HepG2 (cell line): Measurements from ENCODE around the gene EHD1. TPM values are rescaled to one million over a fixed set of nuclear protein-coding genes. Genes with fewer than 3 reads are reported as not detected.
A peak's percentile ranks its signal among the peaks of the same experiment; 100 is the strongest.

Experiments used
- ARNT2 ChIP-seq: sonication (generic); formaldehyde crosslinking; IDR thresholded peaks from 2 replicates; pipeline ENCODE4 v1.8.0; 2022; ENCODE audit warnings: mild to moderate bottlenecking, low read depth, missing genetic modification reagents, moderate library complexity
- CREM ChIP-seq, 2 experiments: sonication (generic) in 1 of 2; formaldehyde crosslinking in 1 of 2; IDR thresholded peaks; 2 replicates each; pipeline versions ENCODE4 v1.4.0 to v1.6.1; 2016 to 2020; ENCODE audit warnings: antibody characterized with exemption in 1 of 2, mild to moderate bottlenecking in 1 of 2, missing genetic modification reagents in 1 of 2
- EHMT2 ChIP-seq: fragments of 200-600 bp; sonication (generic); IDR thresholded peaks from 2 replicates; pipeline ENCODE4 v1.7.0; 2017; ENCODE audit warnings: antibody characterized with exemption, low read depth, low read length, borderline replicate concordance
- GLI4 ChIP-seq: sonication (generic); formaldehyde crosslinking; IDR thresholded peaks from 2 replicates; pipeline ENCODE4 v1.5.1; 2020; ENCODE audit warnings: missing genetic modification reagents, mild to moderate bottlenecking, moderate library complexity, borderline replicate concordance
- HES4 ChIP-seq: sonication (generic); formaldehyde crosslinking; IDR thresholded peaks from 2 replicates; pipeline ENCODE4 v1.9.0; 2021; ENCODE audit warnings: mild to moderate bottlenecking, missing genetic modification reagents, borderline replicate concordance
- HOXA9 ChIP-seq: sonication (generic); formaldehyde crosslinking; IDR thresholded peaks from 2 replicates; pipeline ENCODE4 v1.8.1; 2022; ENCODE audit warnings: missing genetic modification reagents, mild to moderate bottlenecking, moderate library complexity, borderline replicate concordance
- IKZF5 ChIP-seq: IDR thresholded peaks from 2 replicates; pipeline ENCODE4 v1.6.1; 2018; ENCODE audit warnings: missing genetic modification reagents, mild to moderate bottlenecking, missing compliant biosample characterization
- KDM2A ChIP-seq: sonication (generic); formaldehyde crosslinking; IDR thresholded peaks from 2 replicates; pipeline ENCODE4 v1.4.0; 2020; ENCODE audit warnings: low read depth, missing genetic modification reagents, borderline replicate concordance
- MBD4 ChIP-seq: IDR thresholded peaks from 2 replicates; pipeline ENCODE4 v1.6.1; 2012; ENCODE audit warnings: low read length, inconsistent platforms, borderline replicate concordance
- MTA3 ChIP-seq: sonication (generic); formaldehyde crosslinking; IDR thresholded peaks from 2 replicates; pipeline ENCODE4 v1.4.0; 2020; ENCODE audit warnings: missing genetic modification reagents
- NFYC ChIP-seq: IDR thresholded peaks from 2 replicates; pipeline ENCODE4 v1.6.1; 2016; ENCODE audit warnings: missing genetic modification reagents, missing compliant biosample characterization
- PBX3 ChIP-seq: sonication (generic); formaldehyde crosslinking; IDR thresholded peaks from 2 replicates; pipeline ENCODE4 v1.8.1; 2023; ENCODE audit warnings: missing genetic modification reagents, inconsistent platforms, borderline replicate concordance
- RARA ChIP-seq: IDR thresholded peaks from 2 replicates; pipeline ENCODE4 v1.6.1; 2016; ENCODE audit warnings: missing genetic modification reagents, missing compliant biosample characterization
- RFX1 ChIP-seq: fragments of 450-650 bp; IDR thresholded peaks from 2 replicates; pipeline ENCODE4 v1.6.1; 2017
- SCMH1 ChIP-seq: sonication (generic); formaldehyde crosslinking; IDR thresholded peaks from 2 replicates; pipeline ENCODE4 v1.9.0; 2021; ENCODE audit warnings: missing genetic modification reagents, mild to moderate bottlenecking, borderline replicate concordance
- SNRNP70 ChIP-seq: fragments of 200-400 bp; formaldehyde crosslinking; IDR thresholded peaks from 2 replicates; pipeline ENCODE4 v1.6.1; 2017; ENCODE audit warnings: mild to moderate bottlenecking, low read depth, low read length, moderate library complexity
- SOX13 ChIP-seq, 3 experiments: fragments of 450-650 bp in 1 of 3; sonication (generic) in 1 of 3; formaldehyde crosslinking in 1 of 3; IDR thresholded peaks in 2 of 3; conservative IDR thresholded peaks in 1 of 3; 2 replicates each; pipeline versions ENCODE4 v1.5.0 to v1.6.1; 2016 to 2020; ENCODE audit warnings: antibody characterized with exemption in 1 of 3, mild to moderate bottlenecking in 1 of 3, missing compliant biosample characterization in 1 of 3, missing genetic modification reagents in 1 of 3, moderate library complexity in 1 of 3
- SPEN ChIP-seq: sonication (generic); formaldehyde crosslinking; IDR thresholded peaks from 2 replicates; pipeline ENCODE4 v1.5.1; 2020; ENCODE audit warnings: low read depth, mild to moderate bottlenecking, missing genetic modification reagents
- SRY ChIP-seq: sonication (generic); formaldehyde crosslinking; IDR thresholded peaks from 2 replicates; pipeline ENCODE4 v1.8.0; 2022; ENCODE audit warnings: mild to moderate bottlenecking, missing genetic modification reagents
- TBX3 ChIP-seq: fragments of 450-650 bp; IDR thresholded peaks from 2 replicates; pipeline ENCODE4 v1.6.1; 2017; ENCODE audit warnings: antibody characterized with exemption, mild to moderate bottlenecking, inconsistent platforms, borderline replicate concordance
- TIGD3 ChIP-seq: sonication (generic); formaldehyde crosslinking; IDR thresholded peaks from 2 replicates; pipeline ENCODE4 v1.5.1; 2020; ENCODE audit warnings: mild to moderate bottlenecking, missing genetic modification reagents, borderline replicate concordance
- ZBTB3 ChIP-seq: sonication (generic); formaldehyde crosslinking; IDR thresholded peaks from 2 replicates; pipeline ENCODE4 v1.4.0; 2020; ENCODE audit warnings: low read depth, mild to moderate bottlenecking, moderate library complexity, missing genetic modification reagents, borderline replicate concordance
- ZFP36 ChIP-seq: fragments of 150-350 bp; IDR thresholded peaks from 2 replicates; pipeline ENCODE4 v1.6.1; 2018; ENCODE audit warnings: borderline replicate concordance, low read length, low read depth; ENCODE audit not compliant: partially characterized antibody
- ZNF143 ChIP-seq: sonication (generic); formaldehyde crosslinking; IDR thresholded peaks from 2 replicates; pipeline ENCODE4 v1.4.0; 2020; ENCODE audit warnings: missing genetic modification reagents
- ZNF333 ChIP-seq: sonication (generic); formaldehyde crosslinking; IDR thresholded peaks from 2 replicates; pipeline ENCODE4 v1.4.0; 2020; ENCODE audit warnings: mild to moderate bottlenecking, missing genetic modification reagents, borderline replicate concordance
- ZNF547 ChIP-seq: sonication (generic); formaldehyde crosslinking; IDR thresholded peaks from 2 replicates; pipeline ENCODE4 v1.5.1; 2020; ENCODE audit warnings: mild to moderate bottlenecking, missing genetic modification reagents
- polyA plus RNA-seq, 8 experiments: library from polyadenylated mRNA; depleted of rRNA in 3 of 8; stranded (reverse) in 7 of 8; unstranded in 1 of 8; fragments of >200 nt; fragmentation: Illumina TruSeq in 4 of 8; extraction: Trizol in 4 of 8; gene quantifications; 2 replicates each; pipeline versions ENCODE4 v1.2.1 to v1.2.3, GENCODE V29; 2011 to 2016; ENCODE audit warnings: low read depth in 4 of 8, missing spikeins in 1 of 8, mixed read lengths in 1 of 8; ENCODE audit not compliant: insufficient read depth in 1 of 8
- total RNA-seq, 5 experiments: library from RNA; depleted of rRNA; stranded (reverse); fragments of >200 nt; fragmentation: Illumina TruSeq; extraction: Trizol; gene quantifications; 2 replicates each; pipeline ENCODE4 v1.2.3, GENCODE V29; 2016; ENCODE audit warnings: low read depth in 1 of 5

EHD1 gene
- total and polyA plus RNA-seq, 2 of the 13 experiments (the other 11 are each of a cell fraction or from before 2014, with no cell fraction given), result 23.6 to 26.6 TPM

- TF ChIP-seq SPEN (CRISPR knock-in tag), result peak; percentile 89
- no peak; the same call in 1 of the 2 replicates for TF ChIP-seq ZNF143 (CRISPR knock-in tag)
- TF ChIP-seq SCMH1 (CRISPR knock-in tag), result no peak
- TF ChIP-seq TBX3, result peak; percentile 39; the same call in 1 of the 2 replicates
- no peak for TF ChIP-seq EHMT2
- no peak for TF ChIP-seq SOX13 (IDR thresholded peaks at IDR 0.05)
- peak in 1 of 2 experiments; percentile 3; a peak in 1 of 4 replicates for TF ChIP-seq SOX13 (CRISPR knock-in tag; conservative IDR thresholded peaks at IDR 0.05 in 1 of 2, IDR thresholded peaks at IDR 0.05 in 1 of 2)
- no peak for TF ChIP-seq PBX3
- TF ChIP-seq IKZF5 (CRISPR knock-in tag), result peak; percentile 63; the same call in 1 of the 2 replicates
- TF ChIP-seq ARNT2 (CRISPR knock-in tag), result peak; percentile 74
- TF ChIP-seq HOXA9 (CRISPR knock-in tag), result no peak
- peak; percentile 92 for TF ChIP-seq RFX1
- TF ChIP-seq CREM (IDR thresholded peaks at IDR 0.05), result no peak
- TF ChIP-seq CREM (CRISPR knock-in tag; IDR thresholded peaks at IDR 0.05), result no peak
- TF ChIP-seq HES4, result peak; percentile 83
- no peak for TF ChIP-seq SNRNP70
- no peak for TF ChIP-seq ZNF547 (CRISPR knock-in tag)
- no peak for TF ChIP-seq GLI4 (CRISPR knock-in tag)
- no peak for TF ChIP-seq ZFP36
- TF ChIP-seq MBD4, result no peak
- TF ChIP-seq ZNF333 (CRISPR knock-in tag), result 0 out of 2 replicates have a peak, but pooled peaks have one; percentile 40
- no peak for TF ChIP-seq ZBTB3 (CRISPR knock-in tag)
- no peak for TF ChIP-seq TIGD3 (CRISPR knock-in tag)
- TF ChIP-seq SRY (CRISPR knock-in tag), result peak; percentile 63
- peak; percentile 92 for TF ChIP-seq KDM2A (CRISPR knock-in tag)
- TF ChIP-seq RARA (CRISPR knock-in tag), result no peak; the same call in 1 of the 2 replicates
- TF ChIP-seq MTA3 (CRISPR knock-in tag), result no peak
- peak; percentile 80 for TF ChIP-seq NFYC (CRISPR knock-in tag)
These were observed at the start of gene EHD1 (continued) for GRCh38 chr11:64878494-64879243.
